NOMO-1 (cell line): ENCODE data around the gene IL17C.

Source experiments
- DNase-seq, 2 experiments: peaks; one replicate each; lab custom pipeline; 2025; ENCODE audit not compliant: unreplicated experiment in 2 of 2; lab: John Stamatoyannopoulos, UW

IL17C gene

DNA sequence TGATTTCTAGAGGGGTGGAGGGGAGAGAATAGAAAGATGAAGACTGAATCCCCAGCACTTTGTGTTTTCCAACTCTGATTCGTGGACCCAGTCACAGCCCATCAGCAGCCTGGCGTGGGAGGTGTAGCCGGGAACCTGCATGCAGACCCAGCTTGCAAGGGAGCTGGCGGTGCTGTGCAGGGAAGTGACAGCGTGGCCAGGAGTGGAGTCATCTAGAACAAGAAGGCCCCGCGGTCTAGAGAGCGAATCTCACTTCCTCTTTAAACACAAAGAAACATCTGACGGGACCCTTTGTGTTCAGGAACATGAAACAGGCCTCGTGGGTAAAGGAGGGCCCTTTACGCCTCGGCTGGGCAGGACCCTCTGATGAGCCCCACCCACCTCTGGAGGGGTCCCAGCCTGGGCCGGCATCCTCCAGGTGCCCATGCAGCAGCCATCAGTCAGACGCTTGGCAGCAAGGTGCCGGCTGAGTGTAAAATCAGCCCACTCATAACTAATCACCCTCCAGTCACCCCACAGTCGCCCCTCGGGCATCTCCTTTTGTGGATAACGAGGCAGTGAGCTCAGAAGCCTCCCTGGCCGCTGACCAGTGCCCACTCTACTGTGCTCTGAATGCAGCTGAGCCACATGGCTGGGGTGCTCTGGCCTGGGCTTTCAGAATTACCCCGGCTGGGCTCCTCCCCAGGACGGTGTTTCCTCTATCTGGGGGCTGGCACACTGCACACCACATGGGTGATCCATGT lies 43.5 kb downstream of the IL17C start:
- peak; percentile 76 to 98 for DNase-seq

- no peak for DNase-seq
Observed at GRCh38 chr16:88684569-88685155, 46.3 kb downstream of the IL17C start.

DNA sequence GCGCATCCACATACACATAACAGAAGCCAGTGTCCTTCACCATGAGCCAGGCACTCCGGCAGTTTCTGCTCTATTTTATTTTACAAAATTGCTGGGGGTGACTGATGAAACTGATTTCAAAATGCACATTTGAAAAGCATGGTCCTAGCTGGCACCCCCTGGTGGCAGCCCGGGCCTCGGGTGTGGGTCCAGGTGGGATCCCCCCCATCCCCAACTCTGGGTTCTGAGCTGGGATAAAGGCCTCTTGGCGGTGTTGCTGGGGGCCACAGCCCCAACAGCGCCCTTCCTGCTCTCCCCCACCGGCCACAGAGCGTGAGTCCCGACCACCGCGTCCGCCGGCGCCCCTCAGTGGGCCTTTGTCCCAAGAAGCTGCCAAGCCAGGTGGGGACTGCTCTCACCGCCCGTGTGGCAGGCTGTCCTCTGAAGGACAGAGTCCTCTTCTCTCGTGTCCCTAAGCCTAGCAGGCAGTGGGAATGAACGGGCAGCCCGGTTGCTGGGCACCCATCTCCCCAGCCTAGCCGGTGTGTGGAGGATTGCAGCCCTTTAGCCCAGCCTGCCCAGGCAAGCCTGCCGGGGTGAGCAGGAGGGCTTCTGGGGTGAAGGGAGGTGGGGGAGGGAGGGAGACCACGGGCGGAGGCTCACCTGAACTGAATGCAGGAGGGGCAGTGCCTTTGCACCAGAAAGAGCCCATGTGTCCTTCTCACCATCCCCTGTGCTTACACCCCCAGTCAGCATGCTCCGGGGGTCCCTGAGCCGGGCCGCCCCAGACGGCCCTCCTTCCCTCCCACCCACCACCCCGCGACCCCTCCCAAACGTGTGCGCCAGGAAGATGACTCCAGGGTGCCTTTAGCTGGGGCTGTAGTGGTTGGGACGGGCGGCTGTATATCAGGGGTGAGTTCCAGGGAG lies 47.0 kb downstream of the IL17C start:
- peak; percentile 78 to 80 for DNase-seq

DNA sequence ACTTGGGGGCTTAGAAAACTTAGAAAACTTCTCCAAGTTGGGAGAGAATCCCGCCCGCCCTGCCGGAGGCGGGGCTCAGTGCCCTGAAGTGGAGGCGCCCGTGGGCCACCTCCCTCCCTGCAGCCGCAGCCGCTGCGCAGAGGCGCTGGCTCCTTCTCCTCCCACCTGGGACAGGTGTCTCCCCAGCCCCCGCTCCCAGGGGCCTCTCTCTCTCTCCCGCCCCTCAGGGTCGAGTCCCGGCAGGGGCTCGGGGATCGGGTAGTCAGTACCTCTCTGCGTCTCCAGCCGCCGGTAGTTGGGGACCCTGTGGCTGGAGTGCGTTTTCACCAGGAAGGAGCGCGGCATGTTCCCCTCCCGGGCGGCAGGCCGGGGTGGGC lies 47.7 kb downstream of the IL17C start:
- peak; percentile 20 to 51 for DNase-seq

- DNase-seq: peak; percentile 74 to 88
Observed at GRCh38 chr16:88686439-88687253, 48.3 kb downstream of the IL17C start, which contains the start of gene SNAI3. Gene SNAI3, minus strand, starts transcription at chr16:88686507. Its CDS starts 101 bp downstream, at chr16:88686406.

- no peak for DNase-seq
Observed at GRCh38 chr16:88687254-88687576, 48.8 kb downstream of the IL17C start.

DNA sequence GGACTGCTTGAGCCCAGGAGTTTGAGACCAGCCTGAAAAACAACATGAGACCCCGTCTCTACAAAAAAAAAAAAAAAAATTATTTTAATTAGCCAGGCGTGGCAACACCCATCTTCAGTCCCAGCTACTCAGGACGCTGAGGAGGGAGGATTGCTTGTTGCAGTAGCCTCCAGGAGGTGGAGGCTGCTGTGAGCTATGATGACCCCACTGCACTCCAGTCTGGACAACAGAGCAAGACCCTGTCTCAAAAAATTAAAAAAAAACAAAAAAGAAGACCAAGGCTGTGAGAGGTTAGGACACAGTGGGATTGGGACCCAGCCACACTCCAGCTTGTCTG lies 49.3 kb downstream of the IL17C start:
- no peak for DNase-seq

GRCh38 chr16:88688013-88688778 lies 49.8 kb downstream of the IL17C start:
- DNase-seq: no peak
